Mesangial cell (primary cell): ENCODE results near the gene MSTO1. TPM values are rescaled to one million over a fixed set of nuclear protein-coding genes. Genes with fewer than 3 reads are reported as not detected.

ENCODE experiments used
- total RNA-seq: library from RNA; depleted of rRNA; stranded (reverse); fragments of >200 nt; gene quantifications from 2 replicates; pipeline ENCODE4 v1.2.3, GENCODE V29; 2015

Gene MSTO1
- 11.9 and 22.2 TPM in 2 replicates for total RNA-seq

GRCh38 chr1:155609515-155610256 lies at the start of gene MSTO1:
MSTO1 (plus strand) TSS chr1:155610218; CDS start chr1:155610249, 31 bp downstream.

GRCh38 chr1:155562581-155563376 lies 47.2 kb upstream of the MSTO1 start, which contains the start of gene ASH1L:
ASH1L (minus strand) TSS chr1:155562803; CDS start chr1:155521519, 41,284 bp downstream.

Other genes with a start within 250 kb of the MSTO1 start
- 14.2 and 18.3 TPM in 2 replicates for gene ASH1L, start 47.4 kb upstream of the MSTO1 start, total RNA-seq
- 25.7 and 29.8 TPM in 2 replicates for gene YY1AP1, start 78.6 kb downstream of the MSTO1 start, total RNA-seq
- gene DAP3, start 78.9 kb downstream of the MSTO1 start, total RNA-seq: 141 and 159 TPM in 2 replicates
- gene GON4L, start 247.0 kb downstream of the MSTO1 start, total RNA-seq: 12.1 and 17.5 TPM in 2 replicates
- 12.7 and 21.8 TPM in 2 replicates for gene SYT11, start 249.3 kb downstream of the MSTO1 start, total RNA-seq